Liver (tissue), 3 donors: ENCODE measurements around the gene MALRD1.

Experiments used
- EGR1 ChIP-seq, 2 donors: IDR thresholded peaks; 2 replicates each; pipeline ENCODE4 v1.6.1; 2016 to 2018; ENCODE audit warnings: antibody characterized with exemption in 2 of 2, low read depth in 2 of 2
- HNF4A ChIP-seq, 2 donors: conservative IDR thresholded peaks; 2 replicates each; pipeline ENCODE4 v1.6.1; 2016; ENCODE audit warnings: antibody characterized with exemption in 2 of 2, mild to moderate bottlenecking in 2 of 2
- JUND ChIP-seq, 2 donors: IDR thresholded peaks; 2 replicates each; pipeline ENCODE4 v1.6.1; 2016; ENCODE audit warnings: antibody characterized with exemption in 2 of 2
- RAD21 ChIP-seq, 2 donors: IDR thresholded peaks; 2 replicates each; pipeline ENCODE4 v1.6.1; 2016; ENCODE audit warnings: antibody characterized with exemption in 2 of 2, mild to moderate bottlenecking in 2 of 2
- TAF1 ChIP-seq: conservative IDR thresholded peaks from 2 replicates; pipeline ENCODE4 v1.6.1; 2016; ENCODE audit warnings: antibody characterized with exemption, mild to moderate bottlenecking
- YY1 ChIP-seq: IDR thresholded peaks from 2 replicates; pipeline ENCODE4 v1.6.1; 2016; ENCODE audit warnings: antibody characterized with exemption, mild to moderate bottlenecking
- TF ChIP-seq, protein P1 (sequence below): fragments of 150-350 bp; IDR thresholded peaks from 2 replicates; pipeline ENCODE4 v1.5.1; 2017; ENCODE audit warnings: improper control_type of control experiment, low read depth, low read length; ENCODE audit not compliant: missing input control
- TF ChIP-seq, protein P2 (sequence below): IDR thresholded peaks from 2 replicates; pipeline ENCODE4 v1.6.1; 2016; ENCODE audit warnings: antibody characterized with exemption, mild to moderate bottlenecking
- donor health status: healthy.
- donor health status: healthy.

DNA sequence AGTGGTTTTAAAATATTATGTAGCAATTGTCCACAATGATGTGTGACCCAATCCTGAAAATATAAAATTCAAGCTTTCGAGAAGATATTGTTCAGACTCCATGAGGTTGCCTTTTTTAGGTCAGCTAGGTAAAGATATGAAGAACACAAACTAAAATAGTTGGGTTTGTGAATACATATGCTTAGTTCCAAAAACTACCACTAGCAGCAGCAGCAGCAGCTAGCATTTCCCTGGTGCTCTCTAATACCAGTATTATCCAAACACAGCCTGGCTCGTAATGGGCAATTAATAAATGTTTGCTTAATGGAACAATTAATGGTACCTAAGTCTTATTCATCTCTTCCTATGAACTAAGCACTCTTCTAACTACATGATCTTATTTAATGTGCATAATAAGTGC is 362.5 kb downstream of the MALRD1 start:
- TF ChIP-seq, protein P1, sequence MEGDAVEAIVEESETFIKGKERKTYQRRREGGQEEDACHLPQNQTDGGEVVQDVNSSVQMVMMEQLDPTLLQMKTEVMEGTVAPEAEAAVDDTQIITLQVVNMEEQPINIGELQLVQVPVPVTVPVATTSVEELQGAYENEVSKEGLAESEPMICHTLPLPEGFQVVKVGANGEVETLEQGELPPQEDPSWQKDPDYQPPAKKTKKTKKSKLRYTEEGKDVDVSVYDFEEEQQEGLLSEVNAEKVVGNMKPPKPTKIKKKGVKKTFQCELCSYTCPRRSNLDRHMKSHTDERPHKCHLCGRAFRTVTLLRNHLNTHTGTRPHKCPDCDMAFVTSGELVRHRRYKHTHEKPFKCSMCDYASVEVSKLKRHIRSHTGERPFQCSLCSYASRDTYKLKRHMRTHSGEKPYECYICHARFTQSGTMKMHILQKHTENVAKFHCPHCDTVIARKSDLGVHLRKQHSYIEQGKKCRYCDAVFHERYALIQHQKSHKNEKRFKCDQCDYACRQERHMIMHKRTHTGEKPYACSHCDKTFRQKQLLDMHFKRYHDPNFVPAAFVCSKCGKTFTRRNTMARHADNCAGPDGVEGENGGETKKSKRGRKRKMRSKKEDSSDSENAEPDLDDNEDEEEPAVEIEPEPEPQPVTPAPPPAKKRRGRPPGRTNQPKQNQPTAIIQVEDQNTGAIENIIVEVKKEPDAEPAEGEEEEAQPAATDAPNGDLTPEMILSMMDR = no peak
- TF ChIP-seq YY1 (no peak), RAD21 (IDR thresholded peaks at IDR 0.05) (no peak), TAF1 (no peak), JUND (IDR thresholded peaks at IDR 0.05) (no peak), HNF4A (conservative IDR thresholded peaks at IDR 0.05) (no peak), EGR1 (IDR thresholded peaks at IDR 0.05; ENCODE audit: low read depth in 2 of 2) (no peak)
- TF ChIP-seq, protein P2, sequence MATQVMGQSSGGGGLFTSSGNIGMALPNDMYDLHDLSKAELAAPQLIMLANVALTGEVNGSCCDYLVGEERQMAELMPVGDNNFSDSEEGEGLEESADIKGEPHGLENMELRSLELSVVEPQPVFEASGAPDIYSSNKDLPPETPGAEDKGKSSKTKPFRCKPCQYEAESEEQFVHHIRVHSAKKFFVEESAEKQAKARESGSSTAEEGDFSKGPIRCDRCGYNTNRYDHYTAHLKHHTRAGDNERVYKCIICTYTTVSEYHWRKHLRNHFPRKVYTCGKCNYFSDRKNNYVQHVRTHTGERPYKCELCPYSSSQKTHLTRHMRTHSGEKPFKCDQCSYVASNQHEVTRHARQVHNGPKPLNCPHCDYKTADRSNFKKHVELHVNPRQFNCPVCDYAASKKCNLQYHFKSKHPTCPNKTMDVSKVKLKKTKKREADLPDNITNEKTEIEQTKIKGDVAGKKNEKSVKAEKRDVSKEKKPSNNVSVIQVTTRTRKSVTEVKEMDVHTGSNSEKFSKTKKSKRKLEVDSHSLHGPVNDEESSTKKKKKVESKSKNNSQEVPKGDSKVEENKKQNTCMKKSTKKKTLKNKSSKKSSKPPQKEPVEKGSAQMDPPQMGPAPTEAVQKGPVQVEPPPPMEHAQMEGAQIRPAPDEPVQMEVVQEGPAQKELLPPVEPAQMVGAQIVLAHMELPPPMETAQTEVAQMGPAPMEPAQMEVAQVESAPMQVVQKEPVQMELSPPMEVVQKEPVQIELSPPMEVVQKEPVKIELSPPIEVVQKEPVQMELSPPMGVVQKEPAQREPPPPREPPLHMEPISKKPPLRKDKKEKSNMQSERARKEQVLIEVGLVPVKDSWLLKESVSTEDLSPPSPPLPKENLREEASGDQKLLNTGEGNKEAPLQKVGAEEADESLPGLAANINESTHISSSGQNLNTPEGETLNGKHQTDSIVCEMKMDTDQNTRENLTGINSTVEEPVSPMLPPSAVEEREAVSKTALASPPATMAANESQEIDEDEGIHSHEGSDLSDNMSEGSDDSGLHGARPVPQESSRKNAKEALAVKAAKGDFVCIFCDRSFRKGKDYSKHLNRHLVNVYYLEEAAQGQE = no peak
